Common myeloid progenitor, CD34-positive (primary cell): ENCODE results near the gene RTEL1.

Experiments
- CTCF ChIA-PET: fragments of 350-600 bp; sonication (Branson Sonifier 250); formaldehyde crosslinking; loops from one replicate; lab custom pipeline; 2021; ENCODE audit warnings: antibody characterized with exemption; lab: Charles Lee
- POLR2A ChIA-PET: fragments of 350-600 bp; sonication (Branson Sonifier 250); formaldehyde crosslinking; loops from one replicate; lab custom pipeline; 2021; ENCODE audit warnings: antibody characterized with exemption; lab: Charles Lee
- DNase-seq, 3 donors: peaks; one replicate each; pipeline versions ENCODE4 v3.0.0 to v3.0.0-alpha.2; 2013
- H3K27ac ChIP-seq, 2 experiments: 1 replicate in 1 of 2; 2 replicates in 1 of 2; pipeline ENCODE4 v1.7.0; 2013; ENCODE audit warnings: inconsistent platforms in 2 of 2, low read length in 2 of 2, mild to moderate bottlenecking in 2 of 2, low read depth in 1 of 2, moderate library complexity in 1 of 2; ENCODE audit not compliant: severe bottlenecking in 2 of 2, insufficient read depth in 1 of 2, poor library complexity in 1 of 2
- H3K27me3 ChIP-seq, 5 experiments: replicated peaks in 2 of 5; 1 replicate in 3 of 5; 2 replicates in 2 of 5; pipeline versions ENCODE4 v1.6.1 to v1.7.0; 2013; ENCODE audit warnings: low read length in 4 of 5, mild to moderate bottlenecking in 2 of 5, moderate library complexity in 2 of 5, inconsistent platforms in 1 of 5; ENCODE audit not compliant: insufficient read depth in 5 of 5, control insufficient read depth in 4 of 5
- H3K36me3 ChIP-seq, 4 experiments: 1 replicate in 2 of 4; 2 replicates in 2 of 4; pipeline versions ENCODE4 v1.6.1 to v1.7.0; 2013; ENCODE audit warnings: low read length in 3 of 4, control low read depth in 1 of 4, mild to moderate bottlenecking in 1 of 4; ENCODE audit not compliant: control insufficient read depth in 4 of 4, insufficient read depth in 4 of 4
- H3K4me1 ChIP-seq, 4 experiments: 1 replicate in 3 of 4; 2 replicates in 1 of 4; pipeline versions ENCODE4 v1.6.1 to v1.7.1; 2013; ENCODE audit warnings: low read length in 3 of 4, mild to moderate bottlenecking in 3 of 4, control low read depth in 1 of 4, inconsistent platforms in 1 of 4, moderate library complexity in 1 of 4; ENCODE audit not compliant: control insufficient read depth in 4 of 4, insufficient read depth in 4 of 4; ENCODE audit errors: control extremely low read depth in 1 of 4
- H3K4me3 ChIP-seq, 7 experiments: 1 replicate in 4 of 7; 2 replicates in 3 of 7; pipeline versions ENCODE4 v1.5.1 to v1.7.0; 2013; ENCODE audit warnings: mild to moderate bottlenecking in 7 of 7, low read length in 6 of 7, moderate library complexity in 6 of 7, inconsistent platforms in 2 of 7, low read depth in 2 of 7, control low read depth in 1 of 7; ENCODE audit not compliant: insufficient read depth in 4 of 7, control insufficient read depth in 1 of 7; ENCODE audit errors: extremely low read depth in 1 of 7
- H3K9me3 ChIP-seq, 5 experiments: 1 replicate in 4 of 5; 2 replicates in 1 of 5; pipeline versions ENCODE4 v1.6.1 to v1.7.1; 2013; ENCODE audit warnings: low read length in 4 of 5, mild to moderate bottlenecking in 2 of 5, inconsistent platforms in 1 of 5, low read depth in 1 of 5, moderate library complexity in 1 of 5; ENCODE audit not compliant: control insufficient read depth in 4 of 5, insufficient read depth in 2 of 5; ENCODE audit errors: control extremely low read depth in 1 of 5
- WGBS: methylation state at CpG from one replicate; pipeline ENCODE4 v1.1.5; 2013; ENCODE audit not compliant: insufficient coverage; 5-methylcytosine and 5-hydroxymethylcytosine counted together

RTEL1 gene

GRCh38 chr20:63700199-63701050, 42.3 kb downstream of the RTEL1 start:
- CTCF ChIA-PET = interaction anchor here (1.2 kb wide), 1 partner anchor 95 kb away, joined by 3 read pairs; no protein-coding TSS in a partner anchor
- WGBS = 97% methylated on average over 27 of the region's 43 CpGs
- no peak overlapping the region for H3K27ac ChIP-seq
- no peak for DNase-seq
- H3K4me1 ChIP-seq = peaks cover 0 to 21% (median 19%) of the 10 kb centered on the region in 4 experiments
- H3K4me3 ChIP-seq = no peak overlapping the region
- POLR2A ChIA-PET = no interaction called here
- no peaks in the 10 kb centered on the region for H3K27me3 ChIP-seq
- peaks cover 5 to 29% (median 20%) of the 10 kb centered on the region in 4 experiments for H3K36me3 ChIP-seq
- no peaks in the 10 kb centered on the region for H3K9me3 ChIP-seq

DNA sequence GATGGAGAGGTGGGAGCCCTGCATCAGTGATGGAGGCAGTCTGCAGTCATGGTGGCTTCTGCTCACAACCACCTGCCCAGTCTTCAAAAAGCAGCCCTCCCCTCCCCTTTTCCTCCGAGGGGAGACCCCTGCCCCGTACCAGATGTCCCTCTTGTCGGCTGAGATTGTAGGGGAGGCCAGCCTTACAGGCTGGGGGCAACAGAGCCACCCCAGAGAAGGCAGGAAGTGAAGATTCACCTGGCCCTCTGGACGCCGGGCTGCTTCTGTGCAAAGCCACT, 42.9 kb downstream of the RTEL1 start:
- Histone ChIP-seq H3K27me3 (no peaks in the 10 kb centered on the region), H3K36me3 (peaks cover 5 to 32% (median 25%) of the 10 kb centered on the region in 4 experiments), H3K9me3 (no peaks in the 10 kb centered on the region), H3K4me1 (peaks cover 0 to 18% (median 17%) of the 10 kb centered on the region in 4 experiments), H3K4me3 (no peak overlapping the region), H3K27ac (no peak overlapping the region)
- WGBS = 92% methylated on average over 4 of the region's 5 CpGs
- no peak for DNase-seq
- ChIA-PET POLR2A (no interaction called here), CTCF (interaction anchor here (1.2 kb wide), 1 partner anchor 94 kb away, joined by 3 read pairs; no protein-coding TSS in a partner anchor)

DNA sequence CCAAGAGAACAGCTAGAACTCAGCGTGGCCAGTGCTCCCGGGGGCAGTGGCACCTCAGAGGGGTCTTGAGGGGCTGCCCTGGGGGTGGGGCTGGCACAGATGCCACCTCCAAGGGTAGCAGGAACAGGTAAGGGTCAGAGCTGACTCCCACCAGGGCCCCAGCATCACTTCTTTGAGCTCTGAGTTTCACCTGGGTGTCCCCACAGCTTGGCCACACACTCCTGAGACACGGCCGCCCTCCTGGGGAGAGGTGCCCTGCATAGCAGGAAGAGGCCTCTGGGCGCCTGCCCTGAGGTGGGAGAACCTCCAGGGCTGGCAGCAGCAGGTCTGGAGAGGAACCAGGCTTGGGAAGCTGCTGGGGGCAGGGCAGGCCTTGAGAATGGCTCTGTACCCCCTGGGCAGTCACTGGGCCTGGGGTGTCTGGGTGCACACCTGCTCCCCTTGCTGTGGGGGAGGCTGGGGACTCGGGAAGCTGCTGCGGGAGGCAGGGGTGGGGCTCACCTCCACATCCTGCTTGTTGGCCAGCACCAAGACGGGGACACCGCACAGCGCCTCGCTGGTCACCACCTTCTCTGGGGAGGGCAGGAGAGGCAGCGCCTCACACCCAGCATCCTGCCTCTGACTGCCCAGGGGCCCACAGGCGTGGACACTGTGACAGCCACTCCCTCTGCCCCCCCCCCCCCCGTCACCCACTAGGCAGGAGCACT, 43.4 kb downstream of the RTEL1 start:
- no peak for DNase-seq
- peaks cover 4 to 19% (median 17%) of the 10 kb centered on the region in 4 experiments for H3K4me1 ChIP-seq
- H3K36me3 ChIP-seq = peaks cover 5 to 37% (median 30%) of the 10 kb centered on the region in 4 experiments
- no peak overlapping the region for H3K27ac ChIP-seq
- no peaks in the 10 kb centered on the region for H3K9me3 ChIP-seq
- CTCF ChIA-PET = interaction anchor here (1.2 kb wide), 1 partner anchor 94 kb away, joined by 3 read pairs; no protein-coding TSS in a partner anchor
- POLR2A ChIA-PET = interaction anchor here (0.6 kb wide), 1 partner anchor 11 kb away, joined by 3 read pairs; no protein-coding TSS in a partner anchor
- no peaks in the 10 kb centered on the region for H3K27me3 ChIP-seq
- H3K4me3 ChIP-seq = no peak overlapping the region
- over 99% methylated on average over 10 of the region's 14 CpGs for WGBS

- H3K36me3 ChIP-seq = peaks cover 5 to 39% (median 30%) of the 10 kb centered on the region in 4 experiments
- no peak overlapping the region for H3K4me3 ChIP-seq
- no peaks in the 10 kb centered on the region for H3K9me3 ChIP-seq
- peaks cover 6 to 19% (median 17%) of the 10 kb centered on the region in 4 experiments for H3K4me1 ChIP-seq
- CTCF ChIA-PET = interaction anchor here (1.1 to 1.2 kb wide), 2 partner anchors 93 to 162 kb away, joined by 3 to 4 read pairs; no protein-coding TSS in a partner anchor
- no peak overlapping the region for H3K27ac ChIP-seq
- POLR2A ChIA-PET = no interaction called here
- H3K27me3 ChIP-seq = no peaks in the 10 kb centered on the region
- WGBS = 97% methylated on average over 14 of the region's 16 CpGs
- DNase-seq = no peak
These were observed 44.0 kb downstream of the RTEL1 start for GRCh38 chr20:63702036-63702665.

- Histone ChIP-seq H3K27me3 (no peaks in the 10 kb centered on the region), H3K4me1 (peaks cover 6 to 18% (median 15%) of the 10 kb centered on the region in 4 experiments), H3K9me3 (no peaks in the 10 kb centered on the region), H3K36me3 (peaks cover 5 to 34% (median 30%) of the 10 kb centered on the region in 4 experiments), H3K27ac (no peak overlapping the region), H3K4me3 (no peak overlapping the region)
- no peak for DNase-seq
- 88% methylated on average over 11 of the region's 13 CpGs for WGBS
- ChIA-PET CTCF (interaction anchor here (1.1 kb wide), 1 partner anchor 162 kb away, joined by 4 read pairs; no protein-coding TSS in a partner anchor), POLR2A (no interaction called here)
These were observed 44.8 kb downstream of the RTEL1 start for GRCh38 chr20:63702751-63703470.

DNA sequence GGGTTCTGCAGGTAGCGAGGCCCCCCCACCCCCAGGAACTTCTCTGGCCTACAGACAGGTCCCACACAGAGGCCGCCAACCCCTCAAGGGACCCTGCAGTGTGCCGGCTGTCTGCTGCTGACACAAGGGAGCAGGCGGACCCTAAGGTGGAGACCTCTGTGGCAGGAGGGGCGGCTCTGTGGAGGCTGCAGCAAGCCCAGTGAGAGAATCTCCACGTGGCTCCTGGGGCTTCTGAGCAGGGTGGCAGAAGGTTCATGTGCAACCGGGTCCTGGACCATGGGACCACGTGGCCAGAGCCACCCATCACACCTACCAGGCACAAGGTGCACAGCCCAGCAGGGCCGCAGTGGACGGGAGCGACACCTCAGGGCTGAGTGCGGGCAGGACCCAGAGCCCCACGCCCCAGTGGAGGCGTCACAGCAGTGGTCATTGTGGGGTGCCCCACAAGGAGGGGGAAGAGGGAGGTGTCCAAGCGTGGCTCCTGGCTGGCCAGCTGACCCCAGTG, 45.4 kb downstream of the RTEL1 start:
- H3K27me3 ChIP-seq = no peaks in the 10 kb centered on the region
- no peak for DNase-seq
- no peaks in the 10 kb centered on the region for H3K9me3 ChIP-seq
- 97% methylated on average over 15 of the region's 15 CpGs for WGBS
- ChIA-PET POLR2A (no interaction called here), CTCF (interaction anchor here (1.3 kb wide), 1 partner anchor 82 kb away, joined by 3 read pairs; no protein-coding TSS in a partner anchor)
- no peak overlapping the region for H3K27ac ChIP-seq
- no peak overlapping the region for H3K4me3 ChIP-seq
- peaks cover 6 to 20% (median 17%) of the 10 kb centered on the region in 4 experiments for H3K4me1 ChIP-seq
- H3K36me3 ChIP-seq = peaks cover 5 to 34% (median 30%) of the 10 kb centered on the region in 4 experiments
